Tibial artery (tissue), 4 donors: Measurements from ENCODE around the gene ESRRB.

Experiments
- DNase-seq, 2 donors: peaks; one replicate each; pipeline ENCODE4 v3.0.0-alpha.2; 2019
- H3K27ac ChIP-seq, 2 donors: fragments of 200-600 bp; sonication (generic) in 1 of 2; 1 replicate in 1 of 2; 2 replicates in 1 of 2; pipeline ENCODE4 v1.5.1; 2018 to 2019; ENCODE audit warnings: mild to moderate bottlenecking in 1 of 2
- H3K27me3 ChIP-seq, 2 donors: fragments of 200-600 bp; sonication (generic) in 1 of 2; one replicate each; pipeline versions ENCODE4 v1.5.1 to v1.6.0; 2016 to 2019
- H3K36me3 ChIP-seq, 3 donors: fragments of 200-600 bp; sonication (generic) in 2 of 3; one replicate each; pipeline ENCODE4 v1.5.1; 2016 to 2019; ENCODE audit warnings: mild to moderate bottlenecking in 2 of 3
- H3K4me1 ChIP-seq, 4 donors: fragments of 200-600 bp; sonication (generic) in 2 of 4; 1 replicate in 3 of 4; 2 replicates in 1 of 4; pipeline ENCODE4 v1.5.1; 2016 to 2019
- H3K4me3 ChIP-seq, 2 donors: fragments of 200-600 bp; sonication (generic) in 1 of 2; 1 replicate in 1 of 2; 2 replicates in 1 of 2; pipeline ENCODE4 v1.5.1; 2018 to 2019; ENCODE audit warnings: mild to moderate bottlenecking in 2 of 2
- H3K9me3 ChIP-seq, 3 donors: fragments of 200-600 bp; sonication (generic) in 1 of 3; one replicate each; pipeline ENCODE4 v1.5.1; 2016 to 2019
- CTCF ChIP-seq, 2 experiments: fragments of 200-600 bp in 1 of 2; fragments of 450-650 bp in 1 of 2; IDR thresholded peaks; one replicate each; pipeline ENCODE4 v1.5.1; 2017 to 2019; ENCODE audit warnings: antibody characterized with exemption in 2 of 2, mild to moderate bottlenecking in 1 of 2, moderate library complexity in 1 of 2
- intact Hi-C: fragments of 100-400 bp; cut with DNase I; formaldehyde crosslinking; loops from one replicate; pipeline ENCODE4 v1.15.0; 2023; ENCODE audit warnings: low total_unique reads

Gene ESRRB

GRCh38 chr14:76428611-76429010, 52.7 kb downstream of the ESRRB start:
- DNase-seq, result no peak
- Histone ChIP-seq H3K9me3 (no peaks in the 10 kb centered on the region), H3K4me1 (no peaks in the 10 kb centered on the region), H3K27ac (no peak overlapping the region), H3K4me3 (no peak overlapping the region), H3K36me3 (no peaks in the 10 kb centered on the region), H3K27me3 (peaks cover 0 to 6% of the 10 kb centered on the region in 2 donors)
- TF ChIP-seq CTCF (IDR thresholded peaks at IDR 0.05), result no peak
- intact Hi-C loops, result no loop called here

- intact Hi-C loops, result no loop called here
- Histone ChIP-seq H3K4me1 (no peaks in the 10 kb centered on the region), H3K27ac (no peak overlapping the region), H3K9me3 (no peaks in the 10 kb centered on the region), H3K4me3 (no peak overlapping the region), H3K36me3 (no peaks in the 10 kb centered on the region), H3K27me3 (peaks cover 0 to 6% of the 10 kb centered on the region in 2 donors)
- no peak for TF ChIP-seq CTCF (IDR thresholded peaks at IDR 0.05)
- no peak for DNase-seq
These were observed 54.1 kb downstream of the ESRRB start for GRCh38 chr14:76430017-76430416.

GRCh38 chr14:76430475-76430980, 54.6 kb downstream of the ESRRB start:
- H3K9me3 ChIP-seq, result no peaks in the 10 kb centered on the region
- intact Hi-C loops, result no loop called here
- no peak for TF ChIP-seq CTCF (IDR thresholded peaks at IDR 0.05)
- no peaks in the 10 kb centered on the region for H3K36me3 ChIP-seq
- no peak overlapping the region for H3K27ac ChIP-seq
- peaks cover 0 to 6% of the 10 kb centered on the region in 2 donors for H3K27me3 ChIP-seq
- no peaks in the 10 kb centered on the region for H3K4me1 ChIP-seq
- no peak overlapping the region for H3K4me3 ChIP-seq
- DNase-seq, result no peak

GRCh38 chr14:76431538-76431937, 55.6 kb downstream of the ESRRB start:
- Histone ChIP-seq H3K4me3 (no peak overlapping the region), H3K36me3 (no peaks in the 10 kb centered on the region), H3K27me3 (peaks cover 0 to under 1% of the 10 kb centered on the region in 2 donors), H3K4me1 (no peaks in the 10 kb centered on the region), H3K27ac (no peak overlapping the region), H3K9me3 (no peaks in the 10 kb centered on the region)
- intact Hi-C loops, result no loop called here
- no peak for TF ChIP-seq CTCF (IDR thresholded peaks at IDR 0.05)
- no peak for DNase-seq

GRCh38 chr14:76432827-76433752, 57.2 kb downstream of the ESRRB start:
- no peaks in the 10 kb centered on the region for H3K36me3 ChIP-seq

More at GRCh38 chr14:76432827-76433752, 57.2 kb downstream of the ESRRB start:
- no peak overlapping the region for H3K4me3 ChIP-seq
- no peaks in the 10 kb centered on the region for H3K9me3 ChIP-seq
- no peaks in the 10 kb centered on the region for H3K4me1 ChIP-seq
- DNase-seq, result no peak
- no peak overlapping the region for H3K27ac ChIP-seq
- no peak for TF ChIP-seq CTCF (IDR thresholded peaks at IDR 0.05)
- no peaks in the 10 kb centered on the region for H3K27me3 ChIP-seq
- intact Hi-C loops, result no loop called here
